K562 (cell line): ENCODE results near the gene CKLF.

Experiments
- ATF1 ChIP-seq, 2 experiments: fragments of 450-650 bp in 1 of 2; IDR thresholded peaks; 2 replicates each; pipeline ENCODE4 v1.6.1; 2016; ENCODE audit warnings: missing compliant biosample characterization in 1 of 2, missing genetic modification characterization in 1 of 2
- MYNN ChIP-seq, 2 experiments: sonication (generic); formaldehyde crosslinking in 1 of 2; IDR thresholded peaks; 2 replicates each; pipeline versions ENCODE4 v1.5.0 to v1.6.1; 2016 to 2020; ENCODE audit warnings: antibody characterized with exemption in 1 of 2, missing genetic modification reagents in 1 of 2
- TEAD1 ChIP-seq, 2 experiments: fragments of 450-650 bp in 1 of 2; sonication (generic) in 1 of 2; formaldehyde crosslinking; IDR thresholded peaks; 2 replicates each; pipeline versions ENCODE4 v1.4.0 to v1.8.0; 2020 to 2022; ENCODE audit warnings: mild to moderate bottlenecking in 2 of 2, missing genetic modification reagents in 1 of 2

DNA sequence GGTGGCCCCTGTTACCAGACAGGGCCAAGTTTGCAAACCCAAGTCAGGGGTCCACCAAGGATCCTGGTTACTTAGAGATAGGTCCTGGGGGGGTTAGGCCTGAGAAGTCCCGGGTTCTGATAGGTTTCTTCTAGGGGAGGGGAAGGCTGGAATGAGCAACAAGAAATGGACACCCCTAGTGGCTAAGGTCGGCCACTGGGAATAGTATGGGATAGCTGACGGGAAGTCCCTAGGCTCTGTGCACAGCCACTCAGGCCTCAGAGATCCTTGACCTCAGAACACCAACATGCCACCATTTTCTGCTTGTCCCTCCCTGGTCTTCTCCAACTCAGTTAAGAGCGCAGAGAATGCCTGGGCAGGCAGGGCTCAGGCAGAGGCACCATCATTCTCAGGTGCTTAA is 15.9 kb upstream of the CKLF start:
- no peak for TF ChIP-seq TEAD1 (CRISPR knock-in tag; IDR thresholded peaks at IDR 0.05)
- TF ChIP-seq ATF1 (CRISPR knock-in tag; IDR thresholded peaks at IDR 0.05): no peak
- TF ChIP-seq ATF1 (tag; IDR thresholded peaks at IDR 0.05): no peak
- TF ChIP-seq MYNN (IDR thresholded peaks at IDR 0.05): no peak
- TF ChIP-seq MYNN (CRISPR knock-in tag; IDR thresholded peaks at IDR 0.05): no peak
